Memory B cell (primary cell): ENCODE measurements around the gene CDH4.

Experiments
- ATAC-seq: fragments of 150-1000 bp; cut with Tn5 transposase; 2 replicates; pipeline ENCODE4 v1.10.0; 2021; ENCODE audit warnings: low read depth, mild to moderate bottlenecking, moderate library complexity
- DNase-seq, 2 donors: peaks; one replicate each; pipeline ENCODE4 v3.0.0; 2022; ENCODE audit warnings: low spot score in 2 of 2
- H3K27ac Mint-ChIP-seq: one replicate; pipeline ENCODE4 v1.8.0; 2022; ENCODE audit warnings: mild to moderate bottlenecking, moderate library complexity, mixed read lengths
- H3K27me3 Mint-ChIP-seq: one replicate; pipeline ENCODE4 v1.8.0; 2022; ENCODE audit warnings: mixed read lengths
- H3K36me3 Mint-ChIP-seq: one replicate; pipeline ENCODE4 v1.8.0; 2022; ENCODE audit warnings: mild to moderate bottlenecking, mixed read lengths
- H3K4me1 Mint-ChIP-seq: one replicate; pipeline ENCODE4 v1.8.0; 2022; ENCODE audit warnings: mixed read lengths
- H3K4me3 Mint-ChIP-seq: one replicate; pipeline ENCODE4 v1.8.0; 2022; ENCODE audit warnings: mild to moderate bottlenecking, moderate library complexity, mixed read lengths
- H3K9me3 Mint-ChIP-seq: one replicate; pipeline ENCODE4 v1.8.0; 2022; ENCODE audit warnings: mixed read lengths

Gene CDH4

DNA sequence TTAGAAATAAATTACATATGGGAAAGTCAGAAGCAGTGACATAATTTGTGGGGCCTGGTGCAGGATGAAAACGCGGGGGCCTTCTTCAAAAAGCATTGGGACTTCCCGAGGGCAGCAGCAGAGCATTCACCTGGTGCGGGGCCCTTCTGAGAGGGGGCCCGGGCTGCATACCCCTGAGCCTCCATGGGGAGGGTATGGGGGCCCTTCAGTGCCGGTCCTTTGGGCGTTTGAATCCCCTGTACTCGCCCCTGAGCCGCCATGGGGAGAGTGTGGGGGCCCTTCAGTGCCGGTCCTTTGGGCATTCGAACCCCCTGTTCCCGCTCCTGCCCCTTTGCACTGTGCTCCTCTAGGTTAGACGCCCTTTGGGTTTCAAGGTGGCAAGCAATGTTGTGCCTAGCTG, 283.5 kb downstream of the CDH4 start:
- H3K36me3 Mint-ChIP-seq: no peaks in the 10 kb centered on the region
- H3K27ac Mint-ChIP-seq: no peak overlapping the region
- H3K4me3 Mint-ChIP-seq: no peak overlapping the region
- no peaks in the 10 kb centered on the region for H3K27me3 Mint-ChIP-seq
- H3K4me1 Mint-ChIP-seq: no peaks in the 10 kb centered on the region
- DNase-seq: no peak
- H3K9me3 Mint-ChIP-seq: peaks cover under 1% of the 10 kb centered on the region
- no peak for ATAC-seq

DNA sequence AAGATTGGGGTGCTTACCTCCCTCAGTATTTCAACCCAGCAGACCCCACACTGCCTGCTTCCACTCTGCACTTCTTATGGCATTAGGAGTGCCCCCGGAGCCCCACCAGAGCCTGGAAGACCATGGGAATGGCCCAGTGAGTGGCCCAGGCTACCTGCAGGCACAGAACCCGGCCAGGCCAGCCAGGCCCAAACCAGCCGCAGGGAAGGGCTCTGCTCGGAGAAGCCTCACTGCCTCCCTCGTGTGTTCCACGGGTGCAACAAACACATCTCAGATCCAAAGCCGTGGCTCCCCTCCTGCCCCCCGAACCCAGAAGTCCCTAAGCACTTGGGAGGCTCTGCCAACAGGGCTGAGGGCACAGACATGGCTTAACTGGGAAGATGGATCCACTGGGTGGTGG, 283.9 kb downstream of the CDH4 start:
- no peak for DNase-seq
- ATAC-seq: no peak
- no peaks in the 10 kb centered on the region for H3K36me3 Mint-ChIP-seq
- no peaks in the 10 kb centered on the region for H3K9me3 Mint-ChIP-seq
- no peaks in the 10 kb centered on the region for H3K4me1 Mint-ChIP-seq
- H3K27ac Mint-ChIP-seq: no peak overlapping the region
- no peak overlapping the region for H3K4me3 Mint-ChIP-seq
- no peaks in the 10 kb centered on the region for H3K27me3 Mint-ChIP-seq

GRCh38 chr20:61536671-61537070, 284.6 kb downstream of the CDH4 start:
- ATAC-seq (no peak), DNase-seq (no peak)
- Mint-ChIP-seq H3K4me3 (no peak overlapping the region), H3K27ac (no peak overlapping the region), H3K36me3 (no peaks in the 10 kb centered on the region), H3K9me3 (no peaks in the 10 kb centered on the region), H3K27me3 (no peaks in the 10 kb centered on the region), H3K4me1 (no peaks in the 10 kb centered on the region)

DNA sequence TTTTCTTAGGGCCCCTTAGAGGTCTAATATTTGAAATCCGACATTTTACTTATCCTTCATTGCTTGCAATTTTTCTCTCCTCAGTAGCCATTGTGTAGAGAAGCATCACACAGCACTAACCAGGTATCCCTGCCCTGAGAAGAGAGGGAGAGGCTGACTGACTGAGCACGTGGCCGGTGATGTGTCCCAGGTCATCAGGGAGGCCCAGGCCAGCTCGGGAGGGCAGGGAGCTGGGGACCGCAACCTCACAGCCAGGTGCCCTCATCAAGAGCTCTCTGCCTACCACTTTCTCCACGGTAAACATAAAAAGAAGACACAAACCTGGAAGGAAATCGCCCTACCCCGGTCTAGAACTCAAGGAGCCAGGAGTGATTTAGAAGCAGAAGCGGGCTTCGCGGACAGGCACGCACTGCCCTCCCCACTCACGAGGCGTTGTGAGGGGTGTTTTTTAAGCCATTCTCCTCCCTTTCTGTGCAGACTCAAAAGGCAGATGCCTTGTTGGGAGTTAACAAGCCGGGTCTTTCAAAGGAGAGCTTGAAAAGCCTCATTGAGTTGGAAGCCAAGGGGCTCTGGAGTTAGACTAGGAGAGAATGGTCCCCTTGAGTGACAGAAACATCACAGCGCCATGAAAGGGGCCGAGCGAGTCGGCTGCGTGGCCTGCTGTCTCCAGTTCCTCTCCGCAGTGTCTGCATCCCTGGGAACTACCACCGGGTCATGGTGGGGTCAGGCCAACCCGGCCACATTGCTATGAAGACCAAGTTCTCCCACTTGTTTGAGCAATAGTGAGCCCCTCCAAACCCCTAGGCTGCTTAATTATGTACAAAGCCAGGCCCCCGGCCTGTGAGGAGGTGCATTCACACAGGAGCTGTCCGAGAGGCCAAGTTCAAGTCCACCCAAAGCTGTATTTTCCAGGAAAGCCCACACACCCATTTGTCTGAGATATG, 285.4 kb downstream of the CDH4 start:
- DNase-seq: no peak
- Mint-ChIP-seq H3K27me3 (no peaks in the 10 kb centered on the region), H3K4me3 (no peak overlapping the region), H3K36me3 (no peaks in the 10 kb centered on the region), H3K27ac (no peak overlapping the region), H3K9me3 (no peaks in the 10 kb centered on the region), H3K4me1 (no peaks in the 10 kb centered on the region)
- ATAC-seq: no peak

DNA sequence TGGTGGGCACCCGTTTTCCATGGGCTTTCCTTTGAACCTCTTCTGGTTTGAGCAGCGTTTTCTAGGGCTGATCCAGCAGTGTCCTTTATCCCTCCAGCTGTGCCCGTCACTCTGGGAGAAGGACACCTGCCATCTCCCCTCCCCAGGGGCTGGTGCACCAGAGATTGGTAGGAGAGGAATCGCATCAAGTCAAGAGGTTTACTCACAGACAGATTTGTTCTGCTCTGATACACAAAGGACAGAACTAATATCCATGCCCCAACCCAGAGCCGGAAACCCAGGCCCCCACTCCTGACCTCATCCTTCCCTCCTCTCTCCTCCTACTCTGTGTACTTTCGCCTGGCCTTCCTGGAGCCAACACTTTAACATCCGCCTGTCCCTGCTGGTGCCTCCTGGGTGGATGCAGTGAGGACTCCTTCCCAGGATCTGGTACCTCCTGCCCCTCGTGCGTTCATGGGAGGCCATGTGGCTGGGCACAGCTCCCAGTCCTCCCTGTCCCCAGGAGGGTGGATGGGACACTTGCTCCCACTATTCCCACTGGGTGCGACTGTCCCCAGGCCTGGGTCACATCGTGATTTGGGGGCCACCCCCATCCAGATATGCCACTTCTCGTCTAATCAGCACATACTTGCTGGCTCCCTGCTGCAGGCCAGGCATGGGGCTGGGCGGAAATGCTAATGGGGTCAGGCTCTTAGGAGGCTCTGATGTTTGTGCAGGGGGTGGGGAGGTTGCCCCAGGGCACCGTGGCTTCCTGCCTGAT, 286.3 kb downstream of the CDH4 start:
- H3K36me3 Mint-ChIP-seq: no peaks in the 10 kb centered on the region

GRCh38 chr20:61538943-61539265, 286.8 kb downstream of the CDH4 start:
- Mint-ChIP-seq H3K9me3 (no peaks in the 10 kb centered on the region), H3K36me3 (no peaks in the 10 kb centered on the region)

More for the DNA sequence above, 286.3 kb downstream of the CDH4 start:
- no peak for ATAC-seq
- Mint-ChIP-seq H3K4me3 (no peak overlapping the region), H3K4me1 (no peaks in the 10 kb centered on the region), H3K9me3 (no peaks in the 10 kb centered on the region), H3K27me3 (no peaks in the 10 kb centered on the region), H3K27ac (no peak overlapping the region)
- DNase-seq: no peak

GRCh38 chr20:61539706-61540360, 287.8 kb downstream of the CDH4 start:
- Mint-ChIP-seq H3K27ac (no peak overlapping the region), H3K4me1 (no peaks in the 10 kb centered on the region), H3K27me3 (no peaks in the 10 kb centered on the region), H3K4me3 (no peak overlapping the region), H3K9me3 (no peaks in the 10 kb centered on the region), H3K36me3 (no peaks in the 10 kb centered on the region)
- ATAC-seq (no peak), DNase-seq (no peak)

More at GRCh38 chr20:61538943-61539265, 286.8 kb downstream of the CDH4 start:
- DNase-seq (no peak), ATAC-seq (no peak)
- no peak overlapping the region for H3K27ac Mint-ChIP-seq
- no peak overlapping the region for H3K4me3 Mint-ChIP-seq
- no peaks in the 10 kb centered on the region for H3K27me3 Mint-ChIP-seq
- H3K4me1 Mint-ChIP-seq: no peaks in the 10 kb centered on the region

DNA sequence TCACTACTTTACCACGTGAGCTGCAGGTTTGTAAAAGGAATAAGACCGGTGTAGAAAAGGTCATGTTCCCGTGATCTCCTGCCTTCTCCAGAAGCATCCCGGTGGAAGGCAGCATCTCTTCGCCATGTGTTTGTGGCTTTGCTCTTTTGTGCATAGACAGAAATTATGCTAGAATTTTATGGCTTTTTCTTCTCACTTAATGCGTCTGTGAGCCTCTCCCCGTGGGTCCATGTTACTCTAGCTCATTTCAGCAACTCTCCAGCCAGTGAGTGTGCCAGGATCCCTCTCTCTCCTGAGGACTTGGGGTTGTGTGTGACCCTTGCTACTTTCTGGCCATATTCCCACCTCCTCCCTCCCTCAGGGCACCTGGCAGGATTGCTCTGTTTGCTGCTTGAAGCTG, 289.5 kb downstream of the CDH4 start:
- Mint-ChIP-seq H3K9me3 (peaks cover 6% of the 10 kb centered on the region), H3K27ac (no peak overlapping the region), H3K36me3 (no peaks in the 10 kb centered on the region), H3K27me3 (no peaks in the 10 kb centered on the region), H3K4me3 (no peak overlapping the region), H3K4me1 (no peaks in the 10 kb centered on the region)
- no peak for ATAC-seq
- no peak for DNase-seq

- no peak for DNase-seq
- Mint-ChIP-seq H3K4me1 (no peaks in the 10 kb centered on the region), H3K9me3 (peaks cover 6% of the 10 kb centered on the region), H3K36me3 (no peaks in the 10 kb centered on the region), H3K4me3 (no peak overlapping the region), H3K27me3 (no peaks in the 10 kb centered on the region), H3K27ac (no peak overlapping the region)
- no peak for ATAC-seq
Observed at GRCh38 chr20:61543086-61543485, 291.0 kb downstream of the CDH4 start.

DNA sequence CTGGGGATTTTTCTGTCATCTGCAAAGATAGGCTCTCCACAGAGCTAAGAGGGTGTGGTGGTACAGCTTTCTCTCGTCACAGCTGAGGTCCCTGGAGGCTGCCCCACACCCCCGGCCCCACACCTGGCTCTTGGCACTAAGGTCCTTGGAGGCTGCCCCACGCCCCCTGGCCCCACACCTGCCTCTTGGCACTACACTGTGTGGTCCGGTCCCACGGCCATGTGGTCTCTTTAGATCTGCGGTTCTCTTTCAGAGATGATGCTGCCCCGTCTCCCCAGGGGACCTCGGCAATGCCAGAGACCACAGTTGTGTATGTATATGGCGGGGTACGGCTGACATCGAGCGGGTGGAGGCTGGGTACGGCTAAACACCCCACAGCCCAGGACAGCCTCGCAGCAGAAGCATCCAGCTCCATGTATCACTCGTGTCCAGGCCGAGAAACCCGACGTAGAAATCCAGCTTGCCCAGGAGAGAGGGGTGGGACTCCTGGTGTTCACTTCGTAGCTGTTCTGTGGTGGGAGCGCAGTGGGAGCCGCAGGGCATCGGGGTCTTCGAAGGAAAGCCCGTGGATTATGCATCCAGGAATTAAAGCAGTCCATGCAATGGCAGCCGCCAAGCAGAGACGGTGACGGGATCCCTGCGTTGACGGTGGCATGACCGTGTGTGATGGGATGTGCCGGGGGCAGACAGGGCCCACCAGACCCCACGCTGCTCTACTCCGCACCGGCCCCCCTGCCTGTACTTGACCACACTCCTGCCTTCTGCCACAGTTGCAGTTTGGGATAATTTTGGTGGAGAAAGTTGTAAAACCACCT, 292.1 kb downstream of the CDH4 start:
- ATAC-seq: no peak
- H3K9me3 Mint-ChIP-seq: peaks cover 6% of the 10 kb centered on the region

DNA sequence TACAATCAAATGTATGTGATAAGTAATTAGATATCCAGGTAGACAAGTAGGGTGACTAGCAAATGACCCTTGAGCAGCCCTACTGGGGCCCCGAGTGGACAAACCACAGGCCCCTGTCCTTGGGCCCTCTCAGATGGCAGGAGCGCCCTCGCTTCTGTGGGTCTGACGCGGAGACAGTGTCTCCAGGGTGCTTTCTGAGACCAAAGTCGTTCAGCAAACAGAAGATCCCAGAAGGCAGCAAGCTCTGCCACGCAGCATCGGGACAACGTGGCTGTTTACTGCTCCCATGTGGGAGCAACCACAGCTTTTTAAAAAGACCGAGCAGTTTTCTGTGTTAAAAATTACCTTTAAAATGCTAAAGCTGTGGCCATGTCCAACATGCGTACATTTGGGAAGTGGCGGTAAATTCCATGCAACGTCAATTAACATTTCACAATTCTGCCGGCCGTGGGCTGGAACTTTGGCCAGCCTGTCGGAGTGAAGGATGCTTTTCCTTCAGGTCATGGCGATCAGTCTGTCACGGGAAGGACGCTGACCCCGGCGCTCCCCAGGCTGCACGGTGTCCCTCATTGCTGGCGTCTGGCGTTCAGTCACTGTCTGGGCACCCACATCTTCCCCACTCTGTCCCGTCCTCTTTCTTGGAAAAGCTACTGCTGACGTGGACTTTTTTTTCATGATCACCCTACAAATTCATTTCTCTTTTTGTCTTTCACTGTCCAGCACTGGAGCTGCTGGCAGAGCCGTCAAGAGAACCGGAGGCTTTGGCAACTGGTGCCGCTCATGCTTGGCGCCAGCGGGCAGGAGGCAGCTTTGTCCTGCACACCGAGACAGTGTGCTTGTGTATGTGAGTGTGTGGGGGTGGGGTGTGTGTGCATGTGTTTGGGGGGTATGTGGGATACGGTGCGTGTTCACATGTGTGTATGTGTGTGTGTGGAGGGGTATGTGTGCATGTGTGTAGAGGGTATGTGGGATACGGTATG, 293.1 kb downstream of the CDH4 start:
- H3K27me3 Mint-ChIP-seq: peaks cover 2% of the 10 kb centered on the region
- ATAC-seq (no peak), DNase-seq (no peak)
- H3K9me3 Mint-ChIP-seq: peaks cover 6% of the 10 kb centered on the region
- no peak overlapping the region for H3K4me3 Mint-ChIP-seq
- no peak overlapping the region for H3K27ac Mint-ChIP-seq
- no peaks in the 10 kb centered on the region for H3K4me1 Mint-ChIP-seq
- H3K36me3 Mint-ChIP-seq: no peaks in the 10 kb centered on the region

More for the DNA sequence above, 292.1 kb downstream of the CDH4 start:
- Mint-ChIP-seq H3K4me1 (no peaks in the 10 kb centered on the region), H3K4me3 (no peak overlapping the region), H3K27me3 (peaks cover 2% of the 10 kb centered on the region), H3K27ac (no peak overlapping the region), H3K36me3 (no peaks in the 10 kb centered on the region)
- no peak for DNase-seq

- no peak overlapping the region for H3K4me3 Mint-ChIP-seq
- H3K27ac Mint-ChIP-seq: no peak overlapping the region
- no peaks in the 10 kb centered on the region for H3K4me1 Mint-ChIP-seq
- H3K36me3 Mint-ChIP-seq: no peaks in the 10 kb centered on the region
- H3K9me3 Mint-ChIP-seq: peaks cover 6% of the 10 kb centered on the region
- H3K27me3 Mint-ChIP-seq: peaks cover 2% of the 10 kb centered on the region
- no peak for DNase-seq
- no peak for ATAC-seq
Observed at GRCh38 chr20:61546641-61547040, 294.6 kb downstream of the CDH4 start.

- DNase-seq (no peak), ATAC-seq (no peak)
- no peaks in the 10 kb centered on the region for H3K36me3 Mint-ChIP-seq
- H3K9me3 Mint-ChIP-seq: peaks cover 6% of the 10 kb centered on the region
- no peak overlapping the region for H3K4me3 Mint-ChIP-seq
- H3K27me3 Mint-ChIP-seq: peaks cover 2% of the 10 kb centered on the region
- no peaks in the 10 kb centered on the region for H3K4me1 Mint-ChIP-seq
- H3K27ac Mint-ChIP-seq: no peak overlapping the region
Observed at GRCh38 chr20:61548069-61548468, 296.0 kb downstream of the CDH4 start.
